ENCODE results near the gene MAP2.

Gene MAP2

DNA sequence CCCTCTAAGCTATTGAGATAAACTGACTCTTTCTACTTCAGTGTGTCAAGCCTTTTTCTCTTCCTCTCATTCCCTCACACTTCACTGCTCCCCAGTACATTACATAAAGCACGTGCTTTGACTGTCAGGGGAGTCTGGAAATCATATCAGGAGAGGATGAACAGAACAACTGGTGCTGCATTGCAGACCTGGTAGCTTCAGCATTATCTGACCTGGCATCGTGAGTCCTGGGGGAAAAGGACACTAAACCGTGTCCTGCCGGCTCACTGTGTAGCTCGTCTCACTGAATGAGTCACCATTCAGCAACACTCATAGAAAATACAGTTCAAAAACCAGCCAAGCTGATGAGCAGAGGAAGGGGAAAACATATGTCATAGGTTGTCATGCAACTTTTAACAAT is 239.3 kb downstream of the MAP2 start:
- DNase-seq: no peak

DNA sequence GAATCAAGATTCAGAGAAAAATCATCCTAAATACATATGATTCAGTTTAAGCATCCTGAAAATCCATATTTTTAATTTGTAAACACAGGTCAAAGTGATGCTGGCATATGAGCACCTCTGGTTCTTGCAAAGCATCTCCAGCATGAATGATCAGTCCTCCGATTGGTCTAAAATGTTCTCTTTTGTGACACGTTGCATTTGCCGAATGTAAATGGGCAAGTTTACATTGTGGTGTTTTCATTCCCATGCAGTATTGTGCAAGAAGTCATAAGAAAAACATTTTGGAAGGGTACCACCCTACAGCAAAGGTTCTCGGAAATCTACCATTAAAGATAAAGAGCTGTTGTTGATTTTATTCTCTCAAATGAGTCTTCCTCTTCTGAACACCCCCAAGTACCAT is 239.8 kb downstream of the MAP2 start:
- no peak for DNase-seq

DNA sequence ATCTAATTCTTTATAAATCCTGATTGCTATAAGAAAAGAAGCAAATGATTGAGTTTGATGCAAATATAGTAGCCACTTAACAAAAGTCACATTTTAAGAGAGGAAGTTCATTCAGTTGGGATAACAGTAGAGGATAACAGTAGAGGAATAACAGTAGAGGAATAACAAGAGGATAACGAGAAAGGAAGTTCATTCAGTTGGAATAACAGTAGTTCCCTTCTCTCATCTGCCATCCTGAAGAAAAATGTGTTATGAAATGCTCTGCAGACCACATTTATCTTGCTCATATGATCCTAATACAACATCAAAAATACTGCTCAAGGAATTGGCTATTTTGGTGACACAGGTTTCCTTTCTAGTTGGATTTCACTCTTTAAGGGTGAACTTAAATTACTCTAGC is 242.4 kb downstream of the MAP2 start:
- no peak for DNase-seq

DNA sequence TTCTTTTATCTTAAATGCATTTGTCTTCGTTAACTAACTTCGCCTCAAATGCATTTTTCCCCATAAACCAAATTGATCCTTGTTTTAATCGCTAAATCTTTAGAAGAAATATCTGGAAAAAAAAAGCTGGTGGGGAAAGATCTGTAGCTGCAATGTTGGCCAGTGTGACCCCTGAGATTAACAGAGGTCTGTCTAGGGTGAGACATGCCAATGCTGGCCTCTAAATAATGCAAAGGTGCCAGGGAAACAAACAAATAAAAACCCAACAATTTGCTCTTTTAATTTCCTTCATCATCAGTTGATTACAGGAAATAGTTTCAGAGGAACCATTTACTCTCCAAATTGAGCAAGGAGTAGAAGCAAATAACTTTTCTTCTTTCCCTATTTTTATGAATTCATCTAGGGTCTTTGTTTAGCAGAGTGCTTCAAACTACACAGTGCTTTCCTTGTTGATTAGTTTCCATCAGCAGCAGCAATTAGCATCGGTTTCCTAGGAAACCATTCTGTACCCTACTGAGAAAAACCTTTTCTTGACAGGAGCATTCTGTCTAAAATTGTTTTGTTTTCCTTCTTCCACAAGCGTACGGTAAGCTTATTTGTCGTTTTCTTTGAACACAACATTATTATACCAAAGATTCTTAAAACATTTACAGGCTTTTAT is 247.3 kb downstream of the MAP2 start:
- DNase-seq: no peak

DNA sequence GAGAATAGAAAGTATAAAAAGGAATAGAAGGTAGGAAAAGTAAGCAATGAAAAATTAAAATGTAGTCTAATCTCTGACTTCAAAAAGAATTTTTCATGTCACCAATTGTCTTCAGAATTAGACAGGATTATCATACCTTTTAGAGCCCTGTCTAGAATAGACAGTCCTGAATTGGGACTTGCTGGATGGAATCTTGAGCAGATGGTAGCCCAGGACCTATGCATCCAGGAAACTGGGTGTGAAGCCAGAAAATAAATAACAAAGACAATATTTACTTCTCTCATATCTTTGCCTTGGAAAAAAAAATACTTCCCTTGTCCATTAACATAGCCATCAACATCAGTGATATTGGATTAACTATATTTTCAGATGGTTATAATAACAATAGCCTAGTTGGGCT is 250.0 kb downstream of the MAP2 start:
- no peak for DNase-seq

DNA sequence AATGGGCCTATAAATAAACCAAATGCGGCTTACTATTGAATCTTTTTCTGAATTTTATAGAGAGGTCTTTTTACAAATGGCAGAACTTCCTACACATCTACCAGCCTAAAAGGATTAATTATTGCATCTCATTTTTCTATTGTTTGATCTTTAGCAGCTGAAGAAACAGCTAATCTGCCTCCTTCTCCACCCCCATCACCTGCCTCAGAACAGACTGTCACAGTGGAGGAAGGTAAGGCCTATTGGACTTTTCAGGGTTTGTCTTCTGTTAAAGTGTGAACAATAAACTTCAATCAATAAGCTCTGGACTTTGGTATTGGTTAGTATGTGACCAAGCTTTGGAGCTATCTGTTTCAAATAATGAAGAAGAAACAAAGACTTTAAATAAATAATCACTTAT is 256.7 kb downstream of the MAP2 start:
- no peak for DNase-seq

DNA sequence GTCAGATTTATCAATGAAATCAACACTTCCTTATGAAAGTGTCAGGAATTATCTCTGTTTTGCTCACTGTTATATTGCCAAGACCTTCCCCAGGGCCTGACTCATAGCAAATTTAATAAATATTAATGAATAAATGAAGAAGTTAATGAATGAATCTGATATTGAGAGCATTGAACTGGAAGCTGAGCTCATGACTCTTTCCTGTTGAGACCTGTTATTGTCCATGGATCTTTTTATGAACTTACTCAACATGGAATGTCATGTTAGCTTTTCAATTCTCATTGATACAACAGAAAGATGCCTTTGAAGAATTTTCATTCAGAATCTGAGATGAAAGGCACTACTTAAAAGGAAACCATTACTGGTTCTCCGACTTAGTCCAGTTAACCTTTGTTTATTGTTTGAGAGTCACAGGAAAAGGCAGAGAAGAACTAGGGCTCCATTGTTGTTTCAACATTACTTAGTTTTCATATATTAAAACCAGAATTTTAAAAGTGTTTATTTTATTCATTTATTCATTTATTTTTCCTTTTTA is 257.4 kb downstream of the MAP2 start:
- DNase-seq: no peak

DNA sequence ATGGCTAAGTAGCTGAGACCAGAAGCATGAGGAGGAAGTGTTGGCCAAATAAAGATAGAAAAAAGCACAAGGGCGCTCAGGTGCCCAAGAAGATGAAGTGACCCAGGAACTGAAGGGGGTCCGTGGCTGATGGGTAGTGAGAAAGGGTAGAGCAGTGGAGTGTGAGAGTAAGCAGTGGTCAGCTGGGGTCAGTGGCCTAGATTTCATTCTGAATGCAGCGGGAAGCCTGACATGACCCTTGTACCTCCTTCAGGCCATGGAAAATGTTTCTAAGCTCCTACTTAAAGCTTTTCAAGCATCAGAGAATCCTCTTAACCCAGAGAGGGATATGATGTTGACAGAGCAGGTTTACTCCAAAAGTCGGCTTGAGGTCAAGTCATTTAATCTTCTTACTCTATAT is 258.8 kb downstream of the MAP2 start:
- no peak for DNase-seq

DNA sequence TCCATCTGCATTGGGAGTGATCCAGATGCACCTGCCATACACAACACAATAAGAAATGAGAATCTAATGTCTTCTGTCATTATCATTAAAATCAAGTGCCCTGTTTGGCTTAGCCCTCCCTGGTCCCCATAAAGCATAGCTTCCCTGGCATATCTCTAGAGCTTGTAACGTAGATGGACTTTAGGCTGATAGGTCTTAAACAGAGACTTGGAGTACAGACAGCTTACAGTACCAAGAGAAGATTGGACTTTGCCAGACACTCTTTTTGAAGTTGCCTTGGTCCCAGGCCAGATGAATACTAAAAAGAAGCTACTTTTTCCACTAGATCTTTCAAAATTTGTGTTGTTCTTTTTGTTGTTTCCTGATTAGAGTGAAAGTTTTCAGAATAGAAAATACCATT is 261.5 kb downstream of the MAP2 start:
- DNase-seq: no peak

DNA sequence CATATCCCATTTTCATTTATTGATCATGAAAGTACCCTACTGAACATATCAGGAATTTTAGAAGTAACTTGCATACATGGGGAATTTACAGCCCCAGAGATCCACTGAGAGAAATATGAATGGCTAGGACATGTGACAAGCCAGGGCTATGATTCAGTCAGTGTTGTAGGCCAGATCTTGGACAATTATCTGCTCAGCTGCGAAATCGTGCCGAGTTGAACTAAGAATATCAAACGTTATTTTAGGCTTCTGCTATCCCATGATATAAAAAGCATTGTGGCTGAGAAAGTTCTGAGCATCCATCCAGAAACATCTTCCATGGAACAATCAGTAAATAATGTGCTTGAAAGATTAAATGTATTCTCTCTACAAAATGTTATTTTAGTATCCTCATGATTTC is 262.1 kb downstream of the MAP2 start:
- no peak for DNase-seq

DNA sequence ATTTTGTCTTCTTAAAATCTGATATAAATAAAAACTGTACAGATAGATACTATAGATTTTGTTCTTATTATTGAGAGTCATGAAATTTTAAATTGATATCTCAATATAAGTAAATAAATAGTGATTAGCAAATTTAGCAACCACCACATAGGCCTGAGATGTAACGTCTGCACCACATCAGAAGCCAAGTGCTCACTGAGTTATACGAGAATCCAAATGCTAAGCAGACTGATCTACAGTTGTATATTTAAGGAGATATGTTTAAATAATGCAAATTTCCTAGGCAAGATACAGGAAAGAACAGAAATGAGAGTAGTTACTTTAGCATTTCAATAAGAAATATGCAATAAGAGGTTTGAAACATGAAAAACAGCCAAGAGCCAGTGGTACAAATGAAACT is 262.6 kb downstream of the MAP2 start:
- DNase-seq: no peak

DNA sequence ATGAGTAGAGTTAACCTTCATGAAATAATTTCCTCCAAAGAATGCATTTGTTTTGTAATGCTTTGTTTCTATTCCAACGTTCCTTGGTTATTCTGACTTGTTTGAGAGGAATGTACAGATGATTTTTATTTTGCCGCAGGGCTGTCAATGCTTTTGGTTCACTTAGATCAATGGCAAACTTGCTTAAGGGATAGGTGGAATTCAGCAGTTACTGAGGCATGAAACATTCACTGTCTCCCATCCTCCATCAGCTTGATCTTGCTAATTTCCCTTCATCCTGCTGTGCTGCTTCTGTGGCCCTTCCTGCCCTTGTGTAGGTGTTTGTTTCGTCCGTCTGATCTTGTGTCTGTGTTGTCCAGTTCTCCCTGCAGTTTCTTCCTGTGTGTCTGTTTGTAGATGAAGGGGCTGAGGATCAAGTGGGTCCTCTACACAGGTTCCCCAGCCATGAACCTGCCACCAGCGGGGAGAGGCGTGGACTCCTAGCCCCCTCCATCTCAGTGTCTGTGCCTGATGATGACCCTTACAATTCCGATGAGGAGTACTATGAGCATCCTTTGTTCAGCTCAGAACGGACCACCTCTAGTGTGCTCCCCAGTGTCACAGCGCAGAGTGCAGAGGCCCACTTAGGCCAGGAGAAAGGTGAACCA is 263.6 kb downstream of the MAP2 start:
- DNase-seq: no peak

DNA sequence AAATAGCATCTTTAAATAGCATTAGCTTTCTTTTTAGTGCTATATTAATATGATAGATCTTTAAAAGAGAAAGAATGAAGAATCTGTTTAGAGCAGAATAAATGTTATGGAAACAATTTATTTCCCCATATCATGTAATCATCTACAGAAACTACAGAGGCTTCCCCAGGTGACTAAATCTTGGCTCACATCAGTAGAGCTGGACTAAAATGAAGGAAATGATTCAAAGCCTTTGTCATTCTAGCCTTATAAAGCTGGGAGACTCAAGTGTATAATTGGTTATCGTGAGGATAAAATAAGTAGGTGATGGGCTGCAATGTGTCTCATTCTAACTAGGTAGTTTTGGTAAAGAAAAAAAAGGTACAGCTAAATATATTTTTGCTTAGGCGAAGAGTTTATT is 264.5 kb downstream of the MAP2 start:
- DNase-seq: no peak

DNA sequence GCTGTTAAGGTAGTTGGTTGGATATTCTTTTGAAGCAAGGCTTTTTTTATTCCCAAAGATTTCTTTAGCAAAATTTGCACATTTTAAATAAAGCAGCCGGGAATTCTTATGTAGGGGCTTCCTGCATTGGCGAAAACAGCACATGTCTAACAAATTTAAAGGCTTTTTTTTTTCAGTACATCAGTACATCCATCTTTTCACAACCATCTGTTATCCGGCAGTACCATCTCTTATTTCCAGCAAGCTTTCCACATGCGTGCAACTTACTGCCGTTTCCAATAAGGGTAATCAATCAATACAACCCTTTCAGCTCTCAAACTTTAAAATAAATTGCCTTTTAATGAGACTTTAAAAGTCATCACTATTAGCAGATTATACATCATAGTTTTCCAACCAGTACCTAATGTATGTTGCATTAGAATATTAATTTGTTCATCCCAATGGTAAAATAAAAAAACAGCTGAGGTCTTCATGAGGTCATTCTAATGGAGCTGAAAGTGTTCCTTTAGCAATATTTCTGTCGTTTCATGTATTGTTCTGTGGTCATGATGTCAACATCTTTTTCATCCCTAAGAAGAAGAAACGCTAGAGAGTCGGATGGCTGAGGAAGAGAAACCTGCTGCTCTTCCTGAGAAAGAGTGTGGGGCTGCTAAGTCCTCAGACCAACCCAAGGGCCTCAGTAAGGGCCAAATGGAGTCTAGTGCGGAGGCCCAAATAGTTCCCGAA is 266.3 kb downstream of the MAP2 start:
- DNase-seq: no peak

DNA sequence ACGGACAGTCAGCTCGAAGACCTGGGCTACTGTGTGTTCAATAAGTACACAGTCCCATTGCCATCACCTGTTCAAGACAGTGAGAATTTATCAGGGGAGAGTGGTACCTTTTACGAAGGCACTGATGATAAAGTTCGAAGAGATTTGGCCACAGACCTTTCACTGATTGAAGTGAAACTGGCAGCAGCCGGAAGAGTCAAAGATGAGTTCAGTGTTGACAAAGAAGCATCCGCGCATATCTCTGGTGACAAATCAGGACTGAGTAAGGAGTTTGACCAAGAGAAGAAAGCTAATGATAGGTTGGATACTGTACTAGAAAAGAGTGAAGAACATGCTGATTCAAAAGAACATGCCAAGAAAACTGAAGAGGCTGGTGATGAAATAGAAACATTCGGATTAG is 270.9 kb downstream of the MAP2 start:
- no peak for DNase-seq

DNA sequence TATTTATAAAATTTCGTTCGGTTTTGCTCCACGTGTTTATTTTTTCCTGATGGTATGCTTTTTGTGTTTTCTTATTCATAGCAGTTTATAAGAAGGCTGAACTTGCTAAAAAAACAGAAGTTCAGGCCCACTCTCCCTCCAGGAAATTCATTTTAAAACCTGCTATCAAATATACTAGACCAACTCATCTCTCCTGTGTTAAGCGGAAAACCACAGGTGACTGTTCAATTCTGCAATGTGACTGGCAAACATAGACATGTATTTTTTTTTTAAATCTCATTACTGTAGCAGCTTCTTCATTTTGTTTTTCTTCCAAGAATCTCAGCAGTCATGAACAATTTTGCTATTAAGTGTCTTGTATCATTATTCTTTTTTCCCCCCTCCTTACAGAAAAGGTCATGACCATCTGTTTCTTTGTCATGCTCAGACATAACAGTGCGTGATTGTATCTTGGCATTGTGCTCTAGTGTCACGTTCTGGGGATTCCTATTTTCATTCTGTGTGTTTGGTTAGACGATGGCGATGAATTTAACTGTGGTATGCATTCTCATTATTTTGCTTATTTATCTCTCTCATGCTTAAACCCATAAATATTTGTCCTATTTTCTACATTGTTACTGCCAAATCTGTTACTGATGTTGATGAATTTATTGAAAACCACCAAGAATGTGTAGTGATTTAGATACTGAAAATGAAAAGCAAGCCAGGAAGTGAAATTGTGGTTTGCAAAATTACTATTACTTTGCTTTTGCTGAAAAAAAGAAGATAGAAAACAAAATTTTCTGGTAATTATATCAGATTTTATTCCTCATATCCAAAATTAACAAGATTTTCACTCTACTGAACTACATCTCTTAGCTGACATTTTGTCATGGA is 273.2 kb downstream of the MAP2 start:
- no peak for DNase-seq

DNA sequence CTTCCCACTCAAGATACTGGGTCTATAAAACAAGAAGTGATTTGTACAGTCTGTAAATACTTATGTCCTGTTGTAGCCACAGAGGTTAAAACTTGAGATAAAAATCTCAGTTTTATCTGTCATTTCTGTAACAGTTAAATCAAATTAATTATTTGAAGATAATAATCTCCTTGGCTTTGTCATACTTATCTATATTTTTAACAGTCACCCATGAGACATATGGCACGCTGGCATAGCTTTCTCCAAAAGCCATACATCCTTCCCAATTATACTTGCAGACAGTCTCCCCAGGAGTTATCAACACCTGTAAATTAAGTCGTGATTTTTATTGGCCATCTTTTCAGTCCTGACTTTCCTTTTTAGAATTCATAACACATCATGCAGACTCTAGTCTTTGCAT is 278.9 kb downstream of the MAP2 start:
- DNase-seq: no peak

DNA sequence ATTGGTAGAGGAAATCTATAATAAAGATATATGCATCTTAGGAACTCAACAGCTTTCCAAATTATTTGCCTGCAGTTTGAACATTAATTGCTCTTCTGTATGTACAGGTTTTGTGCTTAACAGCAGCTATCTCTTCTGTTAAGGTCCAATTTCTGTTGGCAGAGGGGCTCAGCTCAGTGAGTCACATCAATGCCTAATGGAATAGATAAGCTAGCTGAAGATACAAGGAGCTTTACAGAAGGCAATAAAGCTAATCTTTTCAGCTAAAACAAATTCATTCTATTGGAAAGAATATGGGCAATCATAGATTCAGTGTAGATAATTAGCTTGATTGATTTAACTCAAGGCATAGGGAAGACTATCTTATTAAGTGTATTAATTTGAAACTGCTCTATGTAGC is 289.4 kb downstream of the MAP2 start:
- DNase-seq: no peak

DNA sequence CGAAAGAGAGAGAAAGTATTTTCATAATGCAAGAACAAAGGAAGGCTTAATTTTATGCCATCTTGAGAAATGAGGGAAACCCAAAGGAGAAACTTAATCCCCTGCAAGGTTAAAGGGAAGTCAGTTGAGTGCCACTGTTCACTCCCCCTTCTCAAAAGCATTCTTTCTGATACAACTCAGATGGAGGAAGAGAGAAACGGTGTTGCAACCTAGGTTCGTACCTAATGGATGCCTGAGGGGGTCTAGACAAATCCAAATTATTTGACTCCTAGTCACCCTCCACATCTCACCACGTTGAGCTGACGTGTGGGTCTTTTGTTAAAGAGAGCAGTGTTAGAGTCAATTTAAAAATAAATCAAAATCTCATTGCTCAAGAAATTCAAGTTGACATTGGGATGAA is 295.2 kb downstream of the MAP2 start:
- DNase-seq: no peak

DNA sequence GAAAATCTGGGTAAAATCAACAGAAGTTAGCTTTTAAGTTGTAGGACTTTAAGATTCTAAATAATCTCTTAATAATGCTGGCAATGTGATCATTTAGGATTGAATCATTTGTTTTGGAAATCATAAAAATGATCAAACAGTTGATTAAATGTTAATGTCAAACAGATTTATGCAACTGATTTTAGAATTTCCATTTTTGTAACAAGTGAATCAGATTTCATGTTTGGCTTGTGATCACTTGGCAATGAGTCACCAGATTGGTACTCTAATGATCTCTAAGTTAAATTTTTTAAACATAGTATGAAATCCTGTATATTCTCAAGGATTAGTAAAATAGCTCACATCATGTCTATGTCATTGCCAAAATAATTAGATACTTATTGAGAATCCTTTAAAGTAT is 297.6 kb downstream of the MAP2 start:
- DNase-seq: no peak

DNA sequence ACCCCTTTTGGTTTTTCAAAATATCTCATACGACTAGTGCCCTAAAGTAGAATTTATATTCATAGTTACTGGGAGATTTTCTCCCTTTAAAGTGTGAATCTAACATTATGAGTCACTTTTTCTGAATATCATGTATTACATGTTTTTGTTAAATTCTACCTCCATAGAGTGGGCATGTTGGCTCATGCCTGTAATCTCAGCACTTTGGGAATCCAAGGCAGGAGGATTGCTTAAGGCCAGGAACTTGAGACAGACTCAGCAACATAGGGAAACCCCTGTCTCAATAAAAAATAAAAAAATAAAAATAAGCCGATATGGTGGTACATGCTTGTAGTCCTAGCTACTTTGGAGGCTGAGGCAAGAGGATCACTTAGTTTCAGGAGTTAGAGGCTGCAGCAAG is 302.5 kb downstream of the MAP2 start:
- DNase-seq: no peak

DNA sequence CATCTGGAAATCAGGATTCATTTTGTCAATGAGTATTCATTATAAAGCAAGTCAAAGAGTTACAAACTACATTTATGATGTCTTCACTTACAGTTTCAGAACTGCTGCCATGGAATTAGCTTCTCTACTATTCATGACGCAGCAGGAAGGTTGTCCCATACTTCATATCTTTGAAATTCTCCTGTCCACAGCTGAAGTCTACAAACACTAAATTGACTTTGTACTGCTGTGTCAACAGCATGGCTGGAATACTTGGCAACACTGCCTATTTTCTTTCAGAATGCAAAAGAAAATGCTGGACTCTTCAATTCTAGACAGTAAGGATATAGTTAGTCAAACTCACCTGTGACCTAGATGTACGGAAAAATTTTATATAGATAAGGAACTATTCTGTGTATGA is 303.2 kb downstream of the MAP2 start:
- DNase-seq: no peak

DNA sequence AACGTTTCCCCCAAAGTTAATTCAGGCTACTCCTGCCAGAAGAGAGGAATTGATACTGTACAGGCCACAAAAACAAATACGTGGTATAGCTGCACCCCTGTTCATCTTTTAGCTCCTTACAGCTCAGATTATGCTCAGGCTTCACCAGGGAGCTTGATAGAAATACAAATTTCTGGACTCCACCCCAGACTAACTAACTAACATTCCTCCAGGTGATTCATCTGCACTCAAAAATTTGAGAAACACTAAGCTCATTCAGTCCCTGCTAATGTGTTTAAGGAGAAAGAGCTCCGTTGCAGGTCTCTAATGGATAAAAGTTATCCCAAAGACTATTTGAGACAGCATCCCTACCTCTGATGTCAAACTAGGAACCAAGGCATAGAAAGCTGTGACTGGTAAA is 311.0 kb downstream of the MAP2 start:
- DNase-seq: no peak

Measured in RPMI8226 (cell line).